HG02973 (cell line): Measurements from ENCODE around the gene IRF5.
"Not testable (repeated sequence)": the region's sequence is repeated elsewhere in the genome, so short reads cannot be mapped to it uniquely, and the experiment has no call there.

Source experiments
- ATAC-seq: cut with Tn5 transposase; IDR thresholded peaks from one replicate; pipeline ENCODE4 v1.9.1; 2021; ENCODE audit warnings: moderate library complexity; ENCODE audit not compliant: unreplicated experiment

Gene IRF5

GRCh38 chr7:128906001-128906765, 31.5 kb upstream of the IRF5 start:
- no peak for ATAC-seq

DNA sequence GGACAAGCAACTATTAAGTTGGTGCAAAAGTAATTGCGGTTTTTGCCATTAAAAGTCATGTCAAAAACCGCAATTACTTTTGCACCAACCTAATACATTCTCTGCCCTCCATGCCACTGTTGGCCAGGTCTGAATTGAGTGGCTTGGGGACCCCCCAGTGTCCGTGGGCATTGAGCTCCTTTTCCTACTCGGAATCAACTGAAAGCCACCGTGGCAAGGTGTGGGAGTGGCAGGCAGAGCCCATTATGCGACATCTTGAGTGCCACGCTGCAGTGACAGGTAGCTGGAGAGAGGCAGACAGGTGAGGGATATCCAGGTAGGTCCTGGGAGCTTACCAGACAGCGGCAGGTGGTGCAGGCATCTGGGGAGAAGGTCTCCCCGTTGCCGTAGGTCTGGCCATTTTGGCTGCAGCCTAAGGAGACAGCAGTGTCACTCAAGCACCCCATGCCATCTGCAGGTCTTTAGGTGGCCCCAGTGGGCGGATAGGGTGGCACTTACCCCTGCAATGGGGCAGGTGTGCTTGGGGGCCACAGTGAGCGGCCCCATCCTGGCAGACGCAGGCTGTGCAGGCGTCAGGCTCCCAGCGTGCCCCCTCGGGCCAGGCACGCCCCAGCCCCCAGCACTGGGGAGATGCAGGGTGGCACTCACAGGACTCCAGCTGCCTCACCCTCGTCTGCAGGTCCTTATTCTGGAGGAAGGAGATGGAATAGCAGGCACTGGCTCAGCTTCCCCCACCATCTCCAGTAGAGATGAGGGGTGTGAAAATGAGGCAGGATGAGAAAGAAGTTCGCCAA, 30.8 kb upstream of the IRF5 start:
- ATAC-seq: no peak

DNA sequence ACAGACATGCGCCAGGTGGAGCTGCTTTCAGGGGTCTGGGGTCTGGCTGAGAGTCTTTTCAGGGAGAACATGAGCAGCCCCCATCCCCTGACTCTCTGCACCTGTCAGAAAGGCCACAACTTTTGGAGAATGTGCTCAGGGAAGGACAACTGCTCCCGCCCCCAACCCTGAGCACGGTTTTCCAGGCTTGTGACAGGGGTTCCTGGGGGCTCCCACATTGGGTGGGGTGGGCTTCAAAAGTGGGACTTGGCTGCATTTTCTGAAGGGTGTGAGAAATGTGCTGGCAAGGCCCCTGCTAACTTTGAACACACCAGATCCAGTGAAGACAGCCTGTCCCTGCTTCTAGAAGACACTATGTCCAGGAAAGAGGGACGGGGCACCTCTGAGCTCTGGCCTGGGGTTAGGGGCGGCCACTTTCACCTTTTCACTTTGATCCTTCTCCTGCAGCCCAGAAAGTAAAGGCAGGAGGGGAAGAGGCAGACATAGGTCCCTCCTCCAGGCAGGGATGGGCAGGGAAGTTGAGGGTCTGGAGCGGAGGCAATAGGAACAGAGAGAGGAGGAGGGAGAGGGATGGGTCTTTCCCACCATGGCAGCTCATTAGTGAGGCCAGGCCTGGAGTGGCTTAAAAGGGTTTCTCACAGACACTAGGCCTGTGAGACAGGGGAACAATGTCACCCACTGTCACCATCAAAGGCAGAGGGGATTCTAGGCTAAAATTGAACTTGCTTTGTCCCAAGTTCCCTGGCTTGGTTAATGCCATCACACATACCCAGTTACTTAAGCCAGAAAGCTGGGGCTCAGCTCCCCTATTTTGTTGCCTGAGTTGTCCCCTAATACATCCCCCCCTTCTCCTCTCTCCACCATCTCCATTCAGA, 28.7 kb upstream of the IRF5 start:
- ATAC-seq: no peak

DNA sequence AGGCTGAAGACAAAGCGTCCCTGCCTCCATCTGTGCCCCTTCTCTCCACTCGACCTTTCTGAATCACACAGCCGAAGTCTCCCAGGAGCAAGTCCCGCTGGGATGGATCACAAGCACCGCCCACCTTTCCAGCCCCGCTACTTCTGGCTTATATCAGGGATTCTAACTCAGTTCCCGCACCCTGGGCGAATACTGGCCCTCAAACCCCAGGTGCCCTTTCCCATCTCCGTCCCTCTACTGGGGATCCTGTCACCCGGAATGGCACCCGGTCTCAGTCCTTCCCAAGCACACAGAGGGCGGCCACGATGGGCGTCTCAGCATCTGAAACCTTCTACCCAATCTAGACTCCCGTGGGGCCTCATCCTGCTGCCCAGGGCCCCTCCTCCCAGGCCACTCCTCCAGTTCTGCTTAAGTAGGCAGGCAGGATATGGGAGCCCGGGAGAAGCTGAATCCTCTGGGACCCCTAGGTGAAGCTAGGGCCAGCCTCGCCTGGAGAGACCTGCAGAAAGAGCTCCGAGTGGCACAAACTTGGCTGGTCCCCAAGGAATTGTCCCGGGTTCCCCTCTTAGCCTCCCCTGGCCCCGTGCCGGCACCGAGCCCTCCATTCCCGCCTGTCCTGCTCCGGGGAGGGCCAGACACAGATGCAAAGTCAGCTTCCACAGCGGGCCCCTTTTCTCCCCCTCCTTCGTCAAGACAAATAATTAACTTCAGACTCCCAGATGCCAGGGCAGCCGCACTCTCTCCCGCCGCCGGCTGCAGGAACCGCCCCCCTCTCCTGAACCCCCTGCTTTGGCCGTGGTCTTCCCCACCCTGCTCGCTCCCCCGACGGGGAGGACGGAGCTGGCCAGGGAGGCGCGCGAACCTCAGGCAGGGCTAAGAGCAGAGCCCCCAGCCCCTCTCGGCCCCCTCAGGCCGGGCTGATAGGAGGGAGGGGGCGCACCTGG, 27.8 kb upstream of the IRF5 start:
- no peak for ATAC-seq

GRCh38 chr7:128910569-128910945, 27.2 kb upstream of the IRF5 start, which contains the start of gene KCP:
Gene KCP, minus strand, starts transcription at chr7:128910709. Its CDS starts 33 bp downstream, at chr7:128910676.
- ATAC-seq: no peak

DNA sequence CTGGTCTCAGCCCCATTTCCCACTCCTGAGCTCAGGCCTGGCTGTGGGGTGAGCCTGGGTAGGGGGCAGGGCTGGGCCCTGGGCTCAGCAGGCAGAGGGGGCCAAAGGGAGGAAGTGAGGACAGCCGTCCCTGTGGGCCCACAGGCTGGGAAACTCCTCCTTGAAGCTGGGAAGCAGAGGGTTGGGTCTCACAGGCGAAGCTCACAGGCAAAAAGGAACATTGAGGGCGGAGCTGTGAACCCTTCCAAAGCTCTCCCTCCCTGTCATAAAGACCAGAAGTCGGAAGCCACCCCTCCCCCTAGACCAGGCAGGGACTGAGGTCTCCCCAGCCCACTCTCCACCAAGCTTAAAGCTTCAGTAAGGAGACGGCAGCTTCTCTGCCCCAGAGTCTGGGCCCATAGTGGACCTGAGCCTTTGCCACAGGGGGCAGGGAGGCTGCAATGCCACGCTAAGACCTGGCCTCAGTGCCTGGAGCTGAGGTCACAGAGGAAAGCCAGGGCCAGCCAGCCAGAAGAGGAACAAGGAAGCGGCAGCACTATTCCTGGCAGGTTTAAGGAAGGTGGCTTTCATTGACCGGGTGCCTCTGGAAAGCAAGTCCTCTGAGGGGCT, 26.2 kb upstream of the IRF5 start:
- no peak for ATAC-seq

GRCh38 chr7:128912281-128912680, 25.4 kb upstream of the IRF5 start:
- ATAC-seq: no peak

DNA sequence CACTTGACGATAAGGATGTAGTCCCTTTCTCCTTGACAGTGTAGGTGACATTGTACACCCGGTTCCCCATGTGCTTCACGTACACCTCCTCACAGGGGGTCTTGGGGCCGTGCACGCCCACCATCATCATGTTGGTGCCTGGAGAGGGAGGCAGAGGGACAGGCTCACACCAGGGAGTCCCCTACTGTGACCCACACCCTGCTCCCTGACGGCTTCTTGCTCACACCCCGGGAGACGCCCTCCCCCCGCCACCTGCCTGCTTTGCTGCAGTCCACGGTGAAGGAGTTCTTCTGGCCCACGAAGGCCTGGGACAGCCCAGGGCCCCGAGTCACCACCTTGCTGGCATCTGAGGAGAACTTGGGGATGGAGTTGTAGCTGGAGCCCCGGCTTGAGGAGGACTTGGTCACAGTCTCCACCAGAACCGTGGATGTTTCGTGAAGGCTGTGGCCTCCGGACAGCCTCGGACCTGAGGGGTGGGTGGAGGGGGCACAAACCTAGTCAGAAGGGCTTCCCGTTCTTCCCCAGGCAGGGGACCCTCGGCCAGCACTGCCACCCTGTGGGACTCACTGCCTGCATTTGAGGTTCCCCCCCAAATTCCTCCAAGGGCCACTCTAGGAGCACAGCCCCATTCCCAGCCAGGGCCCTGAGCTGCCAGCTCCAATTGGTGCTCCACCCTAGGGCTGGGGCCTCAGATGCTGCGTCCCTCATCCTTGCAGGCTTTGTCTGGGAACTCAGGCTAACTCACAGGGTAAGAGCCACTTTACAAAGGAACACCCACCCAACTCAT, 24.8 kb upstream of the IRF5 start:
- not testable (repeated sequence) for ATAC-seq

DNA sequence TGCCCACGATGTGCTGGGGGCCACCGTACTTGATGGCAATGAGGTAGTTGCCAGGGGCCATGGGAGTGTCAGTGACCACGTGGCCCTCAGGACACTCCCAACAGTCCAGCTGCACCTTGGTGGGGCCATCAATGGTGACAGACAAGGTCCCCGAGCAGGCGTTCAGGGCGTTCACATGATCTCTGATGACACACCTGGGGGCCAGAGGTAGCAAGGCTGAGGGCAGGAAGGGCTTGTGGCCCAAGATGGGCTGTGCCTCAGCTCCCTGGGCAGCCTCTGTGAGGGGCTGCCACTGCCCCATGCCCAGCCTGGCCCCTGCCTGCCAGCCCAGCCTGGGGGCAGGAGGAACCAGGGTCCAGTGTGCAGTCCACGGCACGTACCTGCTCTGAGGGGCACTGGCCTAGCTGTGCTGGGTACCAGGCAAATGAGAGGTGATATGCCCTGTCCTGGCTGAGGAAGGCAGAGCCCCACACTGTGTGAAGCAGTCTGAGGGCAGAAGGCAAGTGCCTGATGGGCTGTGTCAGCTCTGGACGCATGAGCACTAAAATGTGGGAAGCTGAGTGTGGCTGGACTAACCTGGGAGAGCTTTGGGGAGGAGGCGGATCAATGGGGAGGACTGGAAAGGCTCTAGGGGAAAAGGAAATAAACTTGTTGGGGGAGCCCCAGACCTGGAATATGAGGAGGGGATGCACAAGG, 23.7 kb upstream of the IRF5 start:
- no peak for ATAC-seq

GRCh38 chr7:128914566-128915151, 23.1 kb upstream of the IRF5 start:
- no peak for ATAC-seq

GRCh38 chr7:128915271-128915819, 22.4 kb upstream of the IRF5 start:
- no peak for ATAC-seq

DNA sequence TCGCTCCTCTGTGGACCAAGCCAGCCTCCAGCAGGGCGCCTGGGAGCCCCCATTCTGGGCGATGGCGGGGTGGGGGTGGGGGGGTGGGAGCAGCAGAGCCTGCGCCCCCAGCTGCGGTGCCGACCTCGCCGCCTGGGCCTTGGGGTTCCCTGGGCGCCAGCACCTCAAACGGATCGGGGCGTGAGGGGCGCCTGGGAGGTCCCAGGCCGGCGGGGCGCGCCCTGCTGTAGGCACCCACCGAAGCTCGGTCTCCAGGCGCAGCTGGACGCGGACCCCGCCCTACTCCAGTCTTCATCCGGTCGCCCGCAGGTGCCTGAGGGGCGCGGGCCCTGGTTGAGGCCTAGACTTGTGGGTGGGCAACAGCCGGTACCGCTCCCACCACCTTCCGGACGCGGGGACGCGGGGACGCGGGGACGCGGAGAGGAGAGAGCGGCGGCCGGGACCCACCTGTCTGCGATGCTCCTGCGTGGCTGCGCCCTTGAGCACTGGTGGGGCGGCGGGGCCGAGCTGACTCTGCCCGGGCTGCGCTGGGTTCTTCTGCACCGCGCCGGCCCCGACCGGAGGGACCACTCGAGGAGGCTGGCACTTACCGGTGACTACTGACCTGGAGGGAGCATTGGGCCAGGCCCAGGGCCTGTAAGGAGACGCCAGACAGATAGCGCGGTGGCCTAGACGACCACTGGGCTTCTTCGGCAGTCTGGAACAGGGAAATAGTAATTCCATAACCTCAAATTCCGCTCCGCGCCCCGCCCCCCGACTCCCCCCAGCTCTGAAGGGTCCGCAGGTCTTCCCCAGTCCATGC, 21.7 kb upstream of the IRF5 start:
- no peak for ATAC-seq

DNA sequence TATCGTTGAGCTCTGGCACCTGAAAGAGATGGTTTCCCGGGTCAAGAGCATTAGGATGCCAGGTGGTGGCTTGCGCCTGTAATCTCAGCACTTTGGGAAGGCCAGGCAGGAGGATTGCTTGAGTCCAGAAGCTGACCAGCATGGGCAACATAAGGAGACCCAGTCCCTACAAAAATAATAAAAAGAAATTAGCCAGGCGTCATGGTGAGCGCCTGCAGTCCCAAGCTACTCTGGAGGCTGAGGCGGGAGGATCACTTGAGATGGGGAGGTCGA, 21.1 kb upstream of the IRF5 start:
- ATAC-seq: no peak

- ATAC-seq: no peak
Measured at GRCh38 chr7:128917122-128917521, 20.6 kb upstream of the IRF5 start.

DNA sequence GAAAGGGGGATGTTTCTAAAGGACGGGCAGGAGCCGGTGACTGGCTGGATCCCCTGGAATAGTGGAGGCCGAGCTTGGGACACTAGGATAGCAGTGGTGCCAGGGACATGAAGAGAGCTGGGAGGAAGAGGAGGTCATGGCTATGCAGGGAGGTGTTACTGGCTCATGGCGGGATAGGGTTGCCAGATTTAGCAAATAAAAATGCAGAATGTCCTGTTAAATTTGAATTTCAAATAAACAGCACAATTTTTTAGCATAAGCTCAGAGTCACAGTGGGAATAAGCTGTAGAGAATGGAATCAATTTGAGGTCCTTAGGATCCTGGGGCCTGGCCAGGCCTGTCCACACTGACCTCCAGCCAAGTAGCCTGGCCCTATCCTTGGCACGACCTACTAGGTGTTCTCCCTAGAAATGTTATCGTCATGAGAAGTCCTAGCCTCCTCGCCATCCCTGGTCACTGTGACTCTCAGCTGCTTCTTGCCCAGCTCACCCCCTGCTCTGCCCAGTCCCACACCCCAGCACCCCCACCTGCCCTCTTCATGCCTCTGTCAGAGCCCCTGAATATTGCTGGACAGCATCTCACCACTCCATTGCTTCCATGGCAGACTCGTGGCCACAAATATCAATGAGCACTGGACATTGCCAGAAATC, 19.6 kb upstream of the IRF5 start:
- ATAC-seq: no peak

GRCh38 chr7:128919241-128919640, 18.5 kb upstream of the IRF5 start:
- ATAC-seq: no peak
